PC-9 (cell line): Measurements from ENCODE around the gene ZNF148.

Source experiments
- CTCF ChIP-seq: fragments of 200-600 bp; sonication (generic); conservative IDR thresholded peaks from 2 replicates; pipeline ENCODE4 v1.6.1; 2017; ENCODE audit warnings: mixed run types, antibody characterized with exemption, mild to moderate bottlenecking, moderate library complexity
- EZH2 ChIP-seq: fragments of 200-600 bp; sonication (generic); IDR thresholded peaks from 2 replicates; pipeline ENCODE4 v1.8.0; 2017; ENCODE audit warnings: antibody characterized with exemption, low read depth

GRCh38 chr3:125188955-125189354, 186.2 kb downstream of the ZNF148 start:
- TF ChIP-seq CTCF, result no peak
- TF ChIP-seq EZH2, result no peak
